Mesenchymal stem cell (in vitro differentiated cells and primary cell): ENCODE results near the gene PDE8B.

Experiments
- DNase-seq: peaks from one replicate; pipeline ENCODE4 v3.0.0-alpha.2; 2013
- H2AFZ ChIP-seq: one replicate; pipeline ENCODE4 v1.6.1; 2013; ENCODE audit warnings: low read depth, mild to moderate bottlenecking, control low read depth, inconsistent platforms, low read length, moderate library complexity
- H2AK5ac ChIP-seq: 2 replicates; pipeline ENCODE4 v1.6.1; 2013; ENCODE audit warnings: low read length, moderate library complexity, mild to moderate bottlenecking, inconsistent platforms; ENCODE audit not compliant: severe bottlenecking
- H2BK120ac ChIP-seq: one replicate; pipeline ENCODE4 v1.6.1; 2013; ENCODE audit warnings: low read depth, mild to moderate bottlenecking, inconsistent platforms, low read length, moderate library complexity
- H2BK12ac ChIP-seq, 2 experiments: one replicate each; pipeline ENCODE4 v1.6.1; 2013; ENCODE audit warnings: inconsistent platforms in 2 of 2, low read length in 2 of 2, mild to moderate bottlenecking in 2 of 2, moderate library complexity in 2 of 2, control low read depth in 1 of 2
- H2BK15ac ChIP-seq: one replicate; pipeline ENCODE4 v1.6.1; 2013; ENCODE audit warnings: mild to moderate bottlenecking, low read depth, inconsistent platforms; ENCODE audit not compliant: poor library complexity, severe bottlenecking
- H2BK5ac ChIP-seq: 2 replicates; pipeline ENCODE4 v1.6.1; 2013; ENCODE audit warnings: low read depth, mild to moderate bottlenecking, low read length, control low read depth, inconsistent platforms; ENCODE audit not compliant: poor library complexity, severe bottlenecking
- H3K14ac ChIP-seq, 2 experiments: one replicate each; pipeline ENCODE4 v1.6.1; 2013; ENCODE audit warnings: inconsistent platforms in 2 of 2, low read length in 2 of 2, control low read depth in 1 of 2, mild to moderate bottlenecking in 1 of 2, moderate library complexity in 1 of 2
- H3K18ac ChIP-seq, 2 experiments: one replicate each; pipeline ENCODE4 v1.6.1; 2013; ENCODE audit warnings: inconsistent platforms in 2 of 2, low read length in 2 of 2, control low read depth in 1 of 2, low read depth in 1 of 2, mild to moderate bottlenecking in 1 of 2
- H3K23ac ChIP-seq, 2 experiments: one replicate each; pipeline ENCODE4 v1.6.1; 2013; ENCODE audit warnings: inconsistent platforms in 2 of 2, low read length in 2 of 2, mild to moderate bottlenecking in 2 of 2, moderate library complexity in 2 of 2, control low read depth in 1 of 2
- H3K27ac ChIP-seq: 2 replicates; pipeline ENCODE4 v1.5.1; 2013; ENCODE audit warnings: mild to moderate bottlenecking, moderate library complexity, low read length, control low read depth, inconsistent platforms; ENCODE audit not compliant: poor library complexity, severe bottlenecking
- H3K27me3 ChIP-seq, 2 experiments: 2 replicates each; pipeline versions ENCODE4 v1.6.1 to v1.7.0; 2013; ENCODE audit warnings: low read length in 2 of 2, mild to moderate bottlenecking in 2 of 2, moderate library complexity in 2 of 2, control low read depth in 1 of 2, inconsistent platforms in 1 of 2; ENCODE audit not compliant: control insufficient read depth in 1 of 2, insufficient read depth in 1 of 2
- H3K36me3 ChIP-seq, 2 experiments: 2 replicates each; pipeline versions ENCODE4 v1.6.1 to v1.7.0; 2013; ENCODE audit warnings: low read length in 2 of 2, control low read depth in 1 of 2, inconsistent platforms in 1 of 2, low read depth in 1 of 2, mild to moderate bottlenecking in 1 of 2; ENCODE audit not compliant: insufficient read depth in 2 of 2, control insufficient read depth in 1 of 2
- H3K4ac ChIP-seq, 2 experiments: one replicate each; pipeline ENCODE4 v1.6.1; 2013; ENCODE audit warnings: inconsistent platforms in 2 of 2, low read length in 2 of 2, mild to moderate bottlenecking in 2 of 2, moderate library complexity in 2 of 2, control low read depth in 1 of 2, low read depth in 1 of 2
- H3K4me1 ChIP-seq: 2 replicates; pipeline ENCODE4 v1.6.1; 2013; ENCODE audit warnings: low read depth, low read length, control low read depth; ENCODE audit not compliant: control insufficient read depth, insufficient read depth
- H3K4me2 ChIP-seq: 2 replicates; pipeline ENCODE4 v1.6.1; 2013; ENCODE audit warnings: low read length, mild to moderate bottlenecking, inconsistent platforms; ENCODE audit not compliant: poor library complexity, severe bottlenecking
- H3K4me3 ChIP-seq, 2 experiments: 2 replicates each; pipeline versions ENCODE4 v1.5.1 to v1.7.0; 2013; ENCODE audit warnings: low read length in 2 of 2, mild to moderate bottlenecking in 2 of 2, control low read depth in 1 of 2, low read depth in 1 of 2; ENCODE audit not compliant: insufficient read depth in 1 of 2
- H3K79me1 ChIP-seq: replicated peaks from 2 replicates; pipeline ENCODE4 v1.6.1; 2013; ENCODE audit warnings: mild to moderate bottlenecking, control low read depth, low read length, inconsistent platforms; ENCODE audit not compliant: poor library complexity, severe bottlenecking
- H3K9ac ChIP-seq: 2 replicates; pipeline ENCODE4 v1.7.0; 2013; ENCODE audit warnings: mild to moderate bottlenecking, low read length, moderate library complexity
- H3K9me3 ChIP-seq: 2 replicates; pipeline ENCODE4 v1.7.0; 2013; ENCODE audit warnings: mild to moderate bottlenecking, low read length; ENCODE audit not compliant: control insufficient read depth
- H4K8ac ChIP-seq: one replicate; pipeline ENCODE4 v1.6.1; 2013; ENCODE audit warnings: inconsistent platforms, mild to moderate bottlenecking, low read length, moderate library complexity
- H4K91ac ChIP-seq: one replicate; pipeline ENCODE4 v1.6.1; 2013; ENCODE audit warnings: mild to moderate bottlenecking, low read length, inconsistent platforms
- WGBS: methylation state at CpG from one replicate; pipeline ENCODE4 v1.1.7; 2013; ENCODE audit warnings: mixed read lengths; 5-methylcytosine and 5-hydroxymethylcytosine counted together

PDE8B gene

GRCh38 chr5:77177576-77177975 lies 32.9 kb upstream of the PDE8B start:
- Histone ChIP-seq H3K23ac (no peak overlapping the region), H3K9ac (no peak overlapping the region), H2BK15ac (no peak overlapping the region), H3K9me3 (no peaks in the 10 kb centered on the region), H2AK5ac (no peak overlapping the region), H3K4me3 (no peak overlapping the region), H3K27ac (no peak overlapping the region), H4K91ac (no peak overlapping the region), H2AFZ (no peak overlapping the region), H3K14ac (no peak overlapping the region), H2BK12ac (no peak overlapping the region), H3K4ac (no peak overlapping the region), H3K36me3 (no peaks in the 10 kb centered on the region), H4K8ac (no peak overlapping the region), H3K27me3 (peaks cover 64 to 84% of the 10 kb centered on the region in 2 experiments), H3K4me2 (no peak overlapping the region), H2BK5ac (no peak overlapping the region), H2BK120ac (no peak overlapping the region), H3K18ac (no peak overlapping the region), H3K79me1 (no peaks in the 10 kb centered on the region), H3K4me1 (peaks cover 15% of the 10 kb centered on the region)
- DNase-seq = no peak
- 92% methylated on average over 3 of the region's 5 CpGs for WGBS

- no peak overlapping the region for H4K8ac ChIP-seq
- H3K9ac ChIP-seq = no peak overlapping the region
- no peak overlapping the region for H2AFZ ChIP-seq
- no peak overlapping the region for H3K23ac ChIP-seq
- H3K4me1 ChIP-seq = peaks cover 15% of the 10 kb centered on the region
- 2% methylated on average over 51 of the region's 69 CpGs for WGBS
- H3K79me1 ChIP-seq = no peaks in the 10 kb centered on the region
- H3K27me3 ChIP-seq = peaks cover 53 to 75% of the 10 kb centered on the region in 2 experiments
- no peak overlapping the region for H2BK5ac ChIP-seq
- no peak overlapping the region for H3K14ac ChIP-seq
- H4K91ac ChIP-seq = no peak overlapping the region
- H2BK15ac ChIP-seq = no peak overlapping the region
- H3K4me2 ChIP-seq = peak overlapping the region; percentile 87
- H3K4ac ChIP-seq = no peak overlapping the region
- H3K4me3 ChIP-seq = peak overlapping the region; percentile 46 to 70
- no peak overlapping the region for H2AK5ac ChIP-seq
- H3K9me3 ChIP-seq = no peaks in the 10 kb centered on the region
- H3K18ac ChIP-seq = no peak overlapping the region
- H3K36me3 ChIP-seq = no peaks in the 10 kb centered on the region
- no peak overlapping the region for H2BK120ac ChIP-seq
- H2BK12ac ChIP-seq = no peak overlapping the region
- no peak overlapping the region for H3K27ac ChIP-seq
- DNase-seq = peak; percentile 18
Measured at GRCh38 chr5:77180167-77181081, 30.1 kb upstream of the PDE8B start.

- peaks cover 15% of the 10 kb centered on the region for H3K4me1 ChIP-seq
- H3K14ac ChIP-seq = no peak overlapping the region
- H4K8ac ChIP-seq = no peak overlapping the region
- peaks cover 49 to 68% of the 10 kb centered on the region in 2 experiments for H3K27me3 ChIP-seq
- no peak overlapping the region for H2AK5ac ChIP-seq
- H3K36me3 ChIP-seq = no peaks in the 10 kb centered on the region
- H4K91ac ChIP-seq = no peak overlapping the region
- no peak overlapping the region for H2BK15ac ChIP-seq
- no peak overlapping the region for H3K4me3 ChIP-seq
- no peak overlapping the region for H3K4ac ChIP-seq
- H3K9me3 ChIP-seq = no peaks in the 10 kb centered on the region
- no peak overlapping the region for H3K4me2 ChIP-seq
- H3K23ac ChIP-seq = no peak overlapping the region
- no peak overlapping the region for H3K27ac ChIP-seq
- no peak overlapping the region for H2BK120ac ChIP-seq
- no peak overlapping the region for H3K18ac ChIP-seq
- H2AFZ ChIP-seq = no peak overlapping the region
- H3K79me1 ChIP-seq = no peaks in the 10 kb centered on the region
- H3K9ac ChIP-seq = no peak overlapping the region
- DNase-seq = no peak
- 8% methylated on average over 15 of the region's 15 CpGs for WGBS
- no peak overlapping the region for H2BK5ac ChIP-seq
- H2BK12ac ChIP-seq = no peak overlapping the region
Measured at GRCh38 chr5:77181173-77181572, 29.3 kb upstream of the PDE8B start.

- Histone ChIP-seq H3K4me2 (no peak overlapping the region), H3K23ac (no peak overlapping the region), H2BK5ac (no peak overlapping the region), H2BK12ac (no peak overlapping the region), H2BK15ac (no peak overlapping the region), H3K18ac (no peak overlapping the region), H3K4me1 (peaks cover 15% of the 10 kb centered on the region), H3K4me3 (no peak overlapping the region), H3K9me3 (no peaks in the 10 kb centered on the region), H3K27me3 (peaks cover 43 to 64% of the 10 kb centered on the region in 2 experiments), H3K36me3 (no peaks in the 10 kb centered on the region), H3K9ac (no peak overlapping the region), H2BK120ac (no peak overlapping the region), H4K91ac (no peak overlapping the region), H3K27ac (no peak overlapping the region), H3K4ac (no peak overlapping the region), H3K79me1 (no peaks in the 10 kb centered on the region), H4K8ac (no peak overlapping the region), H2AK5ac (no peak overlapping the region), H3K14ac (no peak overlapping the region), H2AFZ (no peak overlapping the region)
- no peak for DNase-seq
- 64% methylated on average over 15 of the region's 15 CpGs for WGBS
Measured at GRCh38 chr5:77181596-77182304, 28.7 kb upstream of the PDE8B start.
